HepG2 (cell line): ENCODE results near the gene ZNF445. TPM values are rescaled to one million over a fixed set of nuclear protein-coding genes. Genes with fewer than 3 reads are reported as not detected.

Experiments used
- ATAC-seq: fragments of 200-7000 bp; cut with Tn5 transposase; 3 replicates; pipeline ENCODE4 v1.9.1; 2020; ENCODE audit warnings: mild to moderate bottlenecking, moderate library complexity
- BruUV-seq: library from RNA; stranded (reverse); fragments of 400-500 nt; replicated peaks from 2 replicates; lab custom pipeline; 2021; lab: Mats Ljungman, UMichigan
- CTCF ChIA-PET: fragments of 300-600 bp; formaldehyde crosslinking; extraction: SDS; loops from one replicate; lab custom pipeline; 2021; ENCODE audit warnings: low total read pairs, inconsistent platforms, low intra/inter-chr PET ratio; lab: Yijun Ruan, JAX
- POLR2A ChIA-PET: fragments of 350-600 bp; sonication (Branson Sonifier 250); formaldehyde crosslinking; loops from one replicate; lab custom pipeline; 2020; ENCODE audit warnings: antibody characterized with exemption, inconsistent platforms; lab: Yijun Ruan, JAX
- DNase-seq: peaks from one replicate; pipeline ENCODE4 v3.0.0-alpha.2; 2015; ENCODE audit warnings: low spot score
- FAIRE-seq: peaks from 3 replicates; lab custom pipeline; 2011; peaks lifted over from hg19 to GRCh38; lab: Jason Lieb, UNC
- H2AFZ ChIP-seq: one replicate; pipeline ENCODE4 v1.6.1; 2011; ENCODE audit warnings: low read length, inconsistent platforms
- H3K27ac ChIP-seq: fragments of 300-600 bp; 3 replicates; pipeline ENCODE4 v1.8.0; 2011; ENCODE audit warnings: mixed run types, mild to moderate bottlenecking, mixed read lengths, low read length, inconsistent platforms; ENCODE audit not compliant: insufficient read depth; ENCODE audit errors: extremely low read length
- H3K27me3 ChIP-seq, 2 experiments: fragments of 200-600 bp in 1 of 2; 2 replicates in 1 of 2; 3 replicates in 1 of 2; pipeline versions ENCODE4 v1.6.0 to v1.8.0; 2011; ENCODE audit warnings: low read length in 2 of 2, mild to moderate bottlenecking in 2 of 2, moderate library complexity in 2 of 2, inconsistent platforms in 1 of 2; ENCODE audit not compliant: insufficient read depth in 2 of 2, control insufficient read depth in 1 of 2
- H3K36me3 ChIP-seq, 2 experiments: fragments of 200-600 bp in 1 of 2; replicated peaks in 1 of 2; 2 replicates in 1 of 2; 3 replicates in 1 of 2; pipeline versions ENCODE4 v1.5.1 to v1.8.0; 2011; ENCODE audit warnings: low read length in 2 of 2, inconsistent platforms in 1 of 2; ENCODE audit not compliant: insufficient read depth in 2 of 2, control insufficient read depth in 1 of 2
- H3K4me1 ChIP-seq: 2 replicates; pipeline ENCODE4 v1.5.1; 2012; ENCODE audit warnings: low read length, inconsistent platforms; ENCODE audit not compliant: insufficient read depth
- H3K4me2 ChIP-seq: 2 replicates; pipeline ENCODE4 v1.6.0; 2011; ENCODE audit warnings: low read depth, low read length, inconsistent platforms
- H3K4me3 ChIP-seq, 3 experiments: fragments of 200-600 bp in 1 of 3; sonication (generic), shearing (Covaris generic) in 1 of 3; replicated peaks in 1 of 3; 2 replicates each; pipeline ENCODE4 v1.5.1; 2011 to 2016; ENCODE audit warnings: low read length in 3 of 3, inconsistent platforms in 2 of 3, low read depth in 2 of 3, mild to moderate bottlenecking in 2 of 3, control low read depth in 1 of 3, mixed read lengths in 1 of 3; ENCODE audit not compliant: insufficient read depth in 1 of 3
- H3K79me2 ChIP-seq: one replicate; pipeline ENCODE4 v1.6.1; 2011; ENCODE audit warnings: low read length, inconsistent platforms; ENCODE audit not compliant: insufficient read depth
- H3K9ac ChIP-seq: 2 replicates; pipeline ENCODE4 v1.6.0; 2011; ENCODE audit warnings: mild to moderate bottlenecking, low read depth, low read length, inconsistent platforms; ENCODE audit not compliant: insufficient read depth
- H3K9me3 ChIP-seq: 2 replicates; pipeline ENCODE4 v1.5.1; 2012; ENCODE audit warnings: mild to moderate bottlenecking, low read length
- H4K20me1 ChIP-seq: 2 replicates; pipeline ENCODE4 v1.6.0; 2011; ENCODE audit warnings: inconsistent platforms, mild to moderate bottlenecking, low read length, moderate library complexity; ENCODE audit not compliant: insufficient read depth
- AKAP8 ChIP-seq: sonication (generic); formaldehyde crosslinking; IDR thresholded peaks from 2 replicates; pipeline ENCODE4 v1.5.1; 2020; ENCODE audit warnings: mild to moderate bottlenecking, missing genetic modification reagents
- ARNT ChIP-seq: fragments of 450-650 bp; IDR thresholded peaks from 2 replicates; pipeline ENCODE4 v1.6.1; 2017
- CEBPB ChIP-seq: IDR thresholded peaks from 2 replicates; pipeline ENCODE4 v1.6.1; 2011; ENCODE audit warnings: low read depth, low read length, improper control_type of control experiment, borderline replicate concordance
- FLYWCH1 ChIP-seq: sonication (generic); formaldehyde crosslinking; IDR thresholded peaks from 2 replicates; pipeline ENCODE4 v1.8.1; 2023; ENCODE audit warnings: mild to moderate bottlenecking, missing genetic modification reagents
- GMEB1 ChIP-seq: sonication (generic); formaldehyde crosslinking; IDR thresholded peaks from 2 replicates; pipeline ENCODE4 v1.5.1; 2020; ENCODE audit warnings: missing genetic modification reagents, mild to moderate bottlenecking, borderline replicate concordance
- ISL2 ChIP-seq: sonication (generic); formaldehyde crosslinking; IDR thresholded peaks from 2 replicates; pipeline ENCODE4 v1.5.0; 2020; ENCODE audit warnings: missing genetic modification reagents
- MTA1 ChIP-seq: sonication (generic); formaldehyde crosslinking; IDR thresholded peaks from 2 replicates; pipeline ENCODE4 v1.4.0; 2020; ENCODE audit warnings: missing genetic modification reagents, mild to moderate bottlenecking, borderline replicate concordance
- NFYC ChIP-seq: IDR thresholded peaks from 2 replicates; pipeline ENCODE4 v1.6.1; 2016; ENCODE audit warnings: missing genetic modification reagents, missing compliant biosample characterization
- RBM22 ChIP-seq: fragments of 200-400 bp; formaldehyde crosslinking; optimal IDR thresholded peaks from 2 replicates; pipeline ENCODE3; 2017; ENCODE audit warnings: mild to moderate bottlenecking, low read length, moderate library complexity
- WGBS: methylation state at CpG from one replicate; pipeline ENCODE4 v1.1.6; 2017; ENCODE audit warnings: low lambda C conversion rate; 5-methylcytosine and 5-hydroxymethylcytosine counted together
- in situ Hi-C: cut with HindIII; loops from 2 replicates; pipeline ENCODE4 v1.10.0; 2017; ENCODE audit warnings: low pct_unique_long_range_greater_than_20kb; ENCODE audit not compliant: extremely low pct_ligation_motif_present
- intact Hi-C: fragments of 100-400 bp; cut with micrococcal nuclease; formaldehyde crosslinking; loops from one replicate; pipeline ENCODE4 v1.10.0; 2022; ENCODE audit not compliant: unreplicated experiment
- polyA plus RNA-seq, 8 experiments: library from polyadenylated mRNA; depleted of rRNA in 3 of 8; stranded (reverse) in 7 of 8; unstranded in 1 of 8; fragments of >200 nt; fragmentation: Illumina TruSeq in 4 of 8; extraction: Trizol in 4 of 8; gene quantifications; 2 replicates each; pipeline versions ENCODE4 v1.2.1 to v1.2.3, GENCODE V29; 2011 to 2016; ENCODE audit warnings: low read depth in 4 of 8, missing spikeins in 1 of 8, mixed read lengths in 1 of 8; ENCODE audit not compliant: insufficient read depth in 1 of 8
- total RNA-seq, 5 experiments: library from RNA; depleted of rRNA; stranded (reverse); fragments of >200 nt; fragmentation: Illumina TruSeq; extraction: Trizol; gene quantifications; 2 replicates each; pipeline ENCODE4 v1.2.3, GENCODE V29; 2016; ENCODE audit warnings: low read depth in 1 of 5

Gene ZNF445
- total and polyA plus RNA-seq, 2 of the 13 experiments (the other 11 are each of a cell fraction or from before 2014, with no cell fraction given): 4.4 to 10.3 TPM

GRCh38 chr3:44444437-44444836 is 33.0 kb downstream of the ZNF445 start:
- ATAC-seq (no peak), FAIRE-seq (no peak), DNase-seq (no peak)
- TF ChIP-seq MTA1: no peak
- no peak for TF ChIP-seq GMEB1 (CRISPR knock-in tag)
- peak; percentile 11 for TF ChIP-seq RBM22
- no peak for TF ChIP-seq CEBPB
- no peak for TF ChIP-seq FLYWCH1 (CRISPR knock-in tag)
- H3K9me3 ChIP-seq: no peaks in the 10 kb centered on the region
- intact Hi-C loops (no loop called here), in situ Hi-C loops (no loop called here)
- no peaks in the 10 kb centered on the region for H3K27me3 ChIP-seq
- H3K9ac ChIP-seq: no peak overlapping the region
- 86% methylated on average over 1 of the region's 2 CpGs for WGBS
- no peak overlapping the region for H2AFZ ChIP-seq
- H3K4me3 ChIP-seq: no peak overlapping the region
- H3K36me3 ChIP-seq: peaks cover 20 to 63% of the 10 kb centered on the region in 2 experiments
- no peak overlapping the region for H3K27ac ChIP-seq
- no peak overlapping the region for H3K4me2 ChIP-seq
- H3K4me1 ChIP-seq: peaks cover 21% of the 10 kb centered on the region
- BruUV-seq: no TSS peak
- no peaks in the 10 kb centered on the region for H4K20me1 ChIP-seq
- ChIA-PET CTCF (no interaction called here), POLR2A (interaction anchor here (1.0 kb wide), 1 partner anchor 11 kb away, joined by 3 read pairs; no protein-coding TSS in a partner anchor)
- no peaks in the 10 kb centered on the region for H3K79me2 ChIP-seq

GRCh38 chr3:44442596-44443309 is 34.7 kb downstream of the ZNF445 start:
- Histone ChIP-seq H3K79me2 (no peaks in the 10 kb centered on the region), H3K4me2 (no peak overlapping the region), H3K4me1 (peaks cover 29% of the 10 kb centered on the region), H3K9ac (no peak overlapping the region), H3K36me3 (peaks cover 15 to 46% of the 10 kb centered on the region in 2 experiments), H4K20me1 (no peaks in the 10 kb centered on the region), H2AFZ (no peak overlapping the region), H3K27me3 (no peaks in the 10 kb centered on the region), H3K9me3 (no peaks in the 10 kb centered on the region), H3K4me3 (no peak overlapping the region), H3K27ac (no peak overlapping the region)
- POLR2A ChIA-PET: interaction anchor here (1.4 kb wide), 1 partner anchor 105 kb away, joined by 3 read pairs; the partner anchor contains the start of gene TCAIM
- TF ChIP-seq ISL2 (CRISPR knock-in tag): no peak
- no peak for TF ChIP-seq ARNT
- no peak for TF ChIP-seq AKAP8
- TF ChIP-seq NFYC (CRISPR knock-in tag): no peak
- FAIRE-seq (no peak), ATAC-seq (no peak), DNase-seq (no peak)
- in situ Hi-C loops: no loop called here
- CTCF ChIA-PET: no interaction called here
- no TSS peak for BruUV-seq
- WGBS: 69% methylated on average over 2 of the region's 2 CpGs
- intact Hi-C loops: no loop called here
